ACHN (cell line): ENCODE data around the gene FBXL14.

Experiments used
- DNase-seq: peaks from one replicate; pipeline ENCODE4 v3.0.0-alpha.2; 2015
- in situ Hi-C: cut with HindIII; loops from 2 replicates; pipeline ENCODE4 v1.10.0; 2017; ENCODE audit warnings: low sequenced_read_pairs, low pct_ligation_motif_present, low pct_unique_long_range_greater_than_20kb

The FBXL14 gene

DNA sequence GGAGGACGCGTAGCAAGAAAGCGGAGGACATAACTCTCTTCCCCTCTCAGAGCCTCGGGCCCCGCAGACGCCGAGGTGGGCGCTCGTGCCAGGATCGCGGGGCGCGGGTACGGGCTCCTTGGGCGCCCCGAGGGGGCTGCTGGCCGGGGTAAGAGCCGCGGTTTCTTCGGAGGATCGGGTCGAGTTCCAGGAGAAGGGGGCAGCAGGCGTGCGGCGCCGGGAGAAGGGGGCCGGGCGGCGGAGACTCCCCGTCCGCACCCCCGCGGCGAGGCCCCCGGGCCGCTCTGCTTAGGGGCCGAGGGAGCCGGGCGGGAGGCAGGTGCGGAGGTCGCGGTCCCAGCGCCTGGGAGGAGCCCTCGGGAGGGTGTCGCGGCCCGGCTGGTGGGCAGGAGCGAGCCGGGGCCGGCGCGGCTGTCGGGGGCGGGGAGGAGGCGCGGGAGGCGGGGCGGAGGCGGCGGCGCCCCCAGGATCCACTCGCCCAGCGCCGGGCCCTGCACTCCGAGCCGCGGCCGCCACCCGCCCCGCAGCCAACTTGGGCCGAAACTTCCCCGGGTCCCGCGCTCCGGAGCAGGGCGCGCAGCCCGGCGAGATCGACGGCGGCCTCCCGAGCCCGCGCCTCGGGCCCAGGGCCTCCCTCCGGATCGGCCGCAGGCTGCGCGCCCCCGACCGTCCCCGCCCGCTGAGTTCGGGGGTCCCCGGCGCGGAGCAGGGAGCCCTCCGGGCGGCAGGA lies 64.4 kb downstream of the FBXL14 start:
- DNase-seq: peak; percentile 47

DNA sequence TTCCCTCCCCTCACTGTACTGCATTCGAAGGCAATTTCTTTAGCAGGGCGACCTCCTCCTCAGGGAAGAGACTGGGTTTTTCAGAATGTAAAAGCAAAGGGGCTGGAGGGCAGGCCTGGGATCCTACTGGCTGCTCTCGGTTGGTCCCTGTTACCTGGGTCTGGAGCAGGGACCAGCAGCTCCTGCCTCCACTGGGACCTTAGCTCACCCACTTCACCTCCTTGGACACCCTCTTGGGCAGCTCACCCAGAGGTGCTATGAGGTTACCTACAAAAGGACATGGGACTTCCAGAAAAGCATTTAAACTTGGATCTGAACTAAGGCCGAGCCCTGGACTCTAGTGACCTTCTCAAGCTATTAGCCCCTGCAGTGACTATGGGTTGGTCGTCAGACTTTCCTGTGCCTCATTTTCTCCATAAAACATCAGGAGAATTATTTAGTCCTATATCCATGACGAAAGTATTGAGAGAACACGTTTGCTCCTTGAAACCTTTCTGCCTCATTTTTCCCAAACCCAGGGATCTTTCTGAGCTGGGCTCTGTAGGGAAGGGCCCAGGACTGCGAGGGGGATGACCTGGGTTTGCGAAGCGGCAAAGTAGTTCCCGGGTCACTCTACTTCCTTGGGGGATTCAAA lies 65.0 kb downstream of the FBXL14 start:
- no peak for DNase-seq
- in situ Hi-C loops: no loop called here

More for the DNA sequence above, 64.4 kb downstream of the FBXL14 start:
- in situ Hi-C loops: no loop called here

DNA sequence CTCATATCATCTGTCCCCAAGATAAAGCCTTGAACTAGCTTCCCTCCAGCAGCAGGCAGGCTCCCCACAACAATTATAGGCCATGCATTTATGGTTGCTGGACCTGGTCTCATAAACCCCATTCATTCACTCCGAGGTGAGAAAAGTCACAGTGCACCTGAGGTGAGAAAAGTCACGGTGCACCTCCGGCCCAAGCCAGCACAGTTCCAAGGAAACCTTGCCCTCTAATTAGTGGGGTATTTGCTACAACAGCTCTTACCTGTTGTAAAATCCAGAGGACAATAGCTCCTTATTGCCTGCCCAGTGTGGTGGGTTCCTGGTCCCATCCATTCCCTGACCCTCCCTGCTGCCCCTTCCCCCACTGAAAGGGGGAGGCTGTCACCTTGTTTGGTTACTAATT lies 65.6 kb downstream of the FBXL14 start:
- in situ Hi-C loops: no loop called here
- DNase-seq: no peak

DNA sequence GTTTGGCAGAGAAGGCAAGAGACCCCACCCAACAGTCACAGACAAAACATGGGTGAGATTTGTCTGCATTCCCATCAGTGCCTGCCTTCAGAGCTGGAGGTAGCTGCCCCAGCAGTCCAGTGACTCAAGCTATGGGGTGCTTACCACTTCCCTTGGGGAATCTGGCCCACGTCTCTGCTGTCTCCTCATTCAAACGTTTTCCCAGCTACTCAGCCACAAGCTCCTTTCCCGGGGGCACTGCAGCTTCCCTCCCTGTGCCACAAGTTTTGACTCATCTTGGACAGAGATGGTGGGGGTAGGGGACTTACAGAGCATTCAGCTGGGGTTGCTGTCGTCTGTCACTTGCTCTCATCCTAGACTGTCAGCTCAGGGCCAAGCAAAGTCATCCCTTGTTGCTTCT lies 66.6 kb downstream of the FBXL14 start:
- DNase-seq: peak; percentile 53
- in situ Hi-C loops: no loop called here

DNA sequence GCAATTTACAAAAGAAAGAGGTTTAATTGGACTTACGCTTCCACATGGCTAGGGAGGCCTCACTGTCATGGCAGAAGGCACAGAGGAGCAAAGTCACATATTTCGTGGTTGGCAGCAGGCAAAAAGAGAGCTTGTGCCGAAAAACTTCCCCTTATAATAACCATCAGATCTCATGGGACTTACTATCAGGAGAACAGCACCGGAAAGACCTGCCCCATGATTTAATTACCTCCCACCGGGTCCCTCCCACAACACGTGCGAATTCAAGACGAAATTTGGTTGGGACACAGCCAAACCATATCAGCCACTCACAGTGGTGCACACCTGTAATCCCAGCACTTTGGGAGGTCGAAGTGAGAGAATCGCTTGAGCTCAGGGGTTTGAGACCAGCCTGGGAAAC lies 68.5 kb downstream of the FBXL14 start:
- in situ Hi-C loops: no loop called here
- no peak for DNase-seq

DNA sequence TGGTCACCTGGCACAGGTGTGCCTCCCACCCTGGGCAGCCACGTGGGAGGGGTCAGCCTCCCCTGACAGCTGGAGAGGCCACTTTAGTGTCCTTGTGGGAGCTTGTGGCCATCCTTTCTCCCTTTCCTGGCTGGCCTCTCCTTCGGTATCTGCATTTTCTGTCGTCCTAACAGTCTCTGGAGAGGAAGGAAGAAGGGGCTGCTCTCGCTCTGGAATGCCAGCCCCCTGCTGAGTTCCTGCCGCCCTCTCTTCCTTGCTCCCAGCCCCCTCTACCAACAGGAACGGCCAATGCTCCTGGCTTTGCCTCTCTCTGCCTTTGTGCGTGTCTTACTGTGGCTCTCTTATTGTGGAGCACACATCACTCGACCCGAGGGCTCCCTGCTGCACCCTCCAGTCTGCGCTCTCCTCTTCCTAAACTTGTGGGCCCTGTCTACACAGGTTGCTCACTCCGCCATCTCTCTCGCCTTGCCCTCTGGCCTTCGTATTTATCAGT lies 70.8 kb downstream of the FBXL14 start:
- in situ Hi-C loops: no loop called here
- DNase-seq: no peak

DNA sequence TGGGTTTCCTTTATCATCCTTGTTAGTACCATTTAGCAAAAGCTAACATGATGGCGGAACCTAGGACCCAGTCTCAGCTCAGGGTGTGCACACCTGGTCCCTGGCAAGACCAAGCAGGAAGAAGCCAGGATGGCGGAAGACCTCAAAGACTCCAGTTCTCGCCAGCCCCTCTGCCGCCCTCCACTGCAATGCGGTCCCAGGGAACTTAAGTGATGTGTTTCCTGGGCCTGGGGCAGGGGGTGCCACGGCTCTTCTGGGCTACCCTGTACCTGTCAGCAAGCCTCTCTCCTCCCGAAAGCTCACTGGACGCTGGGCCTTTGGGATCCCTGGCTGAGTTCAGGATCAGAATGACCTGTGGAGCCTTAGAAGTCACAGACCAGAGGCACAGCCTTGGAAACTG lies 71.3 kb downstream of the FBXL14 start:
- no peak for DNase-seq
- in situ Hi-C loops: no loop called here

DNA sequence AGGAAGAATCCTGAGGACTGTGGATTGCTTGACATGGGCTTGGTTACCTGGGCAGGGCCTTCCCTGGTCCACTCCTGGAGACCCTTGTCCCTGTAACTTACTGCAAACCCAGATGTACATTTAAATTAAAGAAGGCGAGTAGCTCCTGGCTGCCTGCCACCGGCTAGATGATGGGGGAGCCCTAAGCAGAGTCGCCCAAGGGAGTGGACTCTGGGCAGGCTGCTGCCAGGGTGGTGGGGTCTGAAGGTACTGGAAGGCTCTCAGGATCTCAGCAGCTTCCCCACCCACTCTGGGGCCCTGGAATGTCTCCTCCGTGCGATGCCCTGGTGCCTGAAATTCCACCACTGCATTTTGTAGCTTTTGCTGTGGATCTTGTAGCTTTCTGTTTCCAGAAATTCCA lies 74.7 kb downstream of the FBXL14 start:
- in situ Hi-C loops: no loop called here

DNA sequence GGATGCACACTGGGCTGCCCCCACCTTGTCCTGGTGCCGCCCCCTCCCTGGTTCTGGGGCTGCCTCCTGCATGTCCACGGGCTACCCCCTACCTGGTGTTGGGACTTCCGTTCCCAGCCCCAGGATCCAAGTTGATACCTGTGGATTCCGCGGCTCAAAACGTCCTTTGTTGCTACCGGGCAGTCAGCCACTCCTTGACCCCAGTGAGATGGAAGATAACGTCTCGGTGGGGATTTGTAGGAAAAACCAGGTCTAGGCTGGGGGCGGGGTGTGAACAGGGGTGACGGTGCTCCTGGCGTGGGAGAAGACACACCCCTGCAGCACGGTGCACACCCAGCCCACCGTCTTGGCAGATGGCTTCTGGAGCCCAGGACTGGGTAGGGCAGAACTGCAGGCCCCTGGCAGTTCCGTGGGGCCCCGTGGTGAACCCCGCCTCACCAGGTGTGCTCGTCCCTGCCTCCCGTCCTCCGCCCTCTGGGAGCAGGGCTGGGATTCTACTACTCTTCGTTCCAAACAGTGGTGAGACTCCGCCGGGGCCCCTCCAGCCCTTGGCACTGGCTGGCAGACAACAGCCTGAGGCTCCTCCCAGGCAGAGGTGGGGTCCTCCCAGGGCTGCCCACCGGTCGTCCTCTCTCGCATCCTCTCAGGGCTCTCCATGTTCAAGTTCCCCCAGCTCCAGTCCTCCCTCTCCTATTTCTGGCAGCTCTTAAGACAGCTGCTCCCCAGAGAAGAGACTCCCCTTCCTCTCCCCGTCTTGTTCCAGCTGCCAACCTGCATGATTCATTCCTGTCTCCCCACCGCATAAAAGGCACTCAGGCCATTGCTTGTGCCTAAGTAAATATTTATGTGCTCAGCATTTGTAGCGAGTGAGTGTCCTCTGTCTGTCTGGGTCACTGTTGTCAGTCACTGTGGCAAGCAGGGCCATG lies 75.5 kb downstream of the FBXL14 start:
- DNase-seq: peak; percentile 78
- in situ Hi-C loops: no loop called here

More for the DNA sequence above, 74.7 kb downstream of the FBXL14 start:
- DNase-seq: no peak

DNA sequence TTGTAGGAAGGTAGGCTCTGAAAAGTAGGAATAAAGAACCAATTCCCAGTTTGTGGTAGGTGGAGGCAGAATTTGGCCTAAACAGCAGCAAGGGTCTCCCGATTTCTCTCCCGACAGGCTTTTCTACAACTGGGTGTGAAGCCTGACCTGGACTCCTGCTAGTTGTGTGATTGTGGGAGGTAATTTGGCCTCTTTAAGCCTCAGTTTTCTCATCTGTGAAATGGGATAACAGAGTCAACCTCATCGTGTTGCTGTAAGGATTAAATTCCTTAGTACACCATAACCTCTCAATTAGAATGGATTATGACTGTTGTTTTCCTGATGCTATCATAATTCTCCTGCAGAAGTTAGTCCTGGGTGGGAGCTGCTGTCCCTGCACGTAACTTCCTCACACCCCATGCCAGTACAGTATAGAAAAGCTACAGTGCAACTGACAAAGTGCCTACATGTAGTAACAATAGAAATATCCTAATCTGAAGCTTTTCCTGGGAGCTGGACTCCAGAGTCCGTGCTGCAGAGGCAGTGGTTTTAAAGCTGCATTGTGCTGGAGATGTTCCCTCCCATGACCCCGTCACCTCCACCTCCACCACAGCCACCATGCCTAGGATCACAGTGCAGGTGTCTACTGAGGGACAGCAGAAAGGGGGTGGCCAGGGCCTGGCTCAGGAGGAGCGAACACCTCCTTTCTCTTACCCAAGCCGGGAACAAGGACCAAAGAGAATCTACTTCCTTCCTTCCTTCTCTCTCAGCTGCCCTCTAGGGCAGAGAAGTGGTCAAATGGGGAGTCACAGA lies 76.5 kb downstream of the FBXL14 start:
- no peak for DNase-seq

DNA sequence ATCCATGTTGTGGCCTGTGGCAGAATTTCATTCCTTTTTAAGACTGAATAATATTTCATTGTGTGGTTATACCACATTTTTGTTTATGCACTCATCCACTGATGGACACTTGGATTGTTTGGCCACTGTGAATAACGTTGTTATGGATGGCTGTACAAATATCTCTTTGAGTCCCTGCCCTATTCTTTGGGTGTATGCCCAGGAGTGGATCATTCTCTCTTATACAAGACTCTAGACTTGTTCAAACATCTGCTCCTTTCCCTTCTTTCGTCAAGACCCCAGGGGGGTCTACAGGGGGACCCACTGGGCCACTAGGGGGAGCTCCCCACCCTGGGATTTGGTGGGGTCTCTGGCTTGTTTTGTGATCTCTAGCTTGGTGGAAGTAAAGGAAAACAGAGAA lies 77.4 kb downstream of the FBXL14 start:
- in situ Hi-C loops: no loop called here
- DNase-seq: no peak

More for the DNA sequence above, 76.5 kb downstream of the FBXL14 start:
- in situ Hi-C loops: no loop called here
